GM12878 (cell line): Measurements from ENCODE around the gene PHLPP1. TPM values are rescaled to one million over a fixed set of nuclear protein-coding genes. Genes with fewer than 3 reads are reported as not detected.

ENCODE experiments used
- ATAC-seq: fragments of 200-7000 bp; cut with Tn5 transposase; 3 replicates; pipeline ENCODE4 v1.9.1; 2020; ENCODE audit warnings: mild to moderate bottlenecking, moderate library complexity
- BruUV-seq: library from RNA; stranded (reverse); fragments of 400-500 nt; replicated peaks from 2 replicates; lab custom pipeline; 2021; lab: Mats Ljungman, UMichigan
- CTCF ChIA-PET: fragments of 300-600 bp; sonication (Branson Sonifier 250); formaldehyde crosslinking; extraction: SDS; loops from one replicate; lab custom pipeline; 2021; ENCODE audit warnings: inconsistent platforms; lab: Yijun Ruan, JAX
- POLR2A ChIA-PET: fragments of 350-600 bp; formaldehyde crosslinking; extraction: SDS; loops from one replicate; lab custom pipeline; 2021; ENCODE audit warnings: inconsistent platforms; lab: Charles Lee
- RAD21 ChIA-PET: fragments of 300-600 bp; sonication (Branson Sonifier 250); formaldehyde crosslinking; loops from one replicate; lab custom pipeline; 2023; ENCODE audit warnings: antibody characterized with exemption; ENCODE audit not compliant: unreplicated experiment; lab: Charles Lee
- SMC1A ChIA-PET: fragments of 300-600 bp; sonication (Branson Sonifier 250); formaldehyde crosslinking; loops from one replicate; lab custom pipeline; 2023; ENCODE audit not compliant: unreplicated experiment, uncharacterized antibody; lab: Charles Lee
- DNase-seq: peaks from one replicate; pipeline ENCODE4 v3.0.0-alpha.2; 2011; ENCODE audit warnings: low read depth, low spot score
- FAIRE-seq: peaks from 3 replicates; lab custom pipeline; 2011; peaks lifted over from hg19 to GRCh38; lab: Jason Lieb, UNC
- H2AFZ ChIP-seq: 2 replicates; pipeline ENCODE4 v1.6.0; 2011; ENCODE audit warnings: low read depth, low read length, control low read depth; ENCODE audit not compliant: control insufficient read depth
- H3K27ac ChIP-seq: 2 replicates; pipeline ENCODE4 v1.5.1; 2011; ENCODE audit warnings: control low read depth; ENCODE audit not compliant: control insufficient read depth, insufficient read depth
- H3K27me3 ChIP-seq, 2 experiments: replicated peaks in 1 of 2; 2 replicates each; pipeline versions ENCODE4 v1.6.0 to v1.6.1; 2011; ENCODE audit warnings: low read length in 1 of 2; ENCODE audit not compliant: control insufficient read depth in 2 of 2, insufficient read depth in 2 of 2
- H3K36me3 ChIP-seq, 2 experiments: 2 replicates each; pipeline ENCODE4 v1.5.1; 2011; ENCODE audit warnings: low read length in 1 of 2; ENCODE audit not compliant: control insufficient read depth in 2 of 2, insufficient read depth in 2 of 2
- H3K4me1 ChIP-seq: 2 replicates; pipeline ENCODE4 v1.6.1; 2011; ENCODE audit warnings: mild to moderate bottlenecking, low read length, moderate library complexity, mixed read lengths; ENCODE audit not compliant: control insufficient read depth, insufficient read depth
- H3K4me2 ChIP-seq: 2 replicates; pipeline ENCODE4 v1.6.0; 2011; ENCODE audit warnings: control low read depth; ENCODE audit not compliant: control insufficient read depth, insufficient read depth
- H3K4me3 ChIP-seq: fragments of 200-600 bp; sonication (generic); 2 replicates; pipeline ENCODE4 v1.5.1; 2016
- H3K79me2 ChIP-seq: 2 replicates; pipeline ENCODE4 v1.6.0; 2011; ENCODE audit warnings: low read length; ENCODE audit not compliant: control insufficient read depth, insufficient read depth
- H3K9ac ChIP-seq: 2 replicates; pipeline ENCODE4 v1.8.0; 2011; ENCODE audit warnings: low read length, control low read depth, mixed read lengths; ENCODE audit not compliant: control insufficient read depth, insufficient read depth
- H3K9me3 ChIP-seq: replicated peaks from 3 replicates; pipeline ENCODE4 v1.5.1; 2011; ENCODE audit warnings: mild to moderate bottlenecking, low read length; ENCODE audit not compliant: control insufficient read depth, insufficient read depth
- H4K20me1 ChIP-seq: 2 replicates; pipeline ENCODE4 v1.6.0; 2011; ENCODE audit not compliant: control insufficient read depth, insufficient read depth
- CBFB ChIP-seq: IDR thresholded peaks from 2 replicates; pipeline ENCODE4 v1.6.1; 2016; ENCODE audit warnings: antibody characterized with exemption, low read depth
- CHD2 ChIP-seq: IDR thresholded peaks from 2 replicates; pipeline ENCODE4 v1.6.1; 2011; ENCODE audit warnings: low read depth, low read length, improper control_type of control experiment, borderline replicate concordance
- CREM ChIP-seq: IDR thresholded peaks from 2 replicates; pipeline ENCODE4 v1.6.1; 2014; ENCODE audit warnings: antibody characterized with exemption, low read depth
- FOXK2 ChIP-seq: fragments of 450-650 bp; IDR thresholded peaks from 2 replicates; pipeline ENCODE4 v1.6.1; 2017; ENCODE audit warnings: mild to moderate bottlenecking, moderate library complexity
- HDAC2 ChIP-seq: fragments of 200-600 bp; sonication (generic); IDR thresholded peaks from 2 replicates; pipeline ENCODE4 v1.6.1; 2017
- HDGF ChIP-seq: fragments of 450-650 bp; IDR thresholded peaks from 2 replicates; pipeline ENCODE4 v1.6.1; 2016; ENCODE audit warnings: antibody characterized with exemption
- IRF4 ChIP-seq: IDR thresholded peaks from 2 replicates; pipeline ENCODE4 v1.6.1; 2011; ENCODE audit warnings: low read depth, low read length
- MXI1 ChIP-seq: fragments of 150-350 bp; IDR thresholded peaks from 2 replicates; pipeline ENCODE4 v1.6.1; 2011; ENCODE audit warnings: low read depth, mild to moderate bottlenecking, inconsistent platforms, low read length, improper control_type of control experiment
- RAD21 ChIP-seq: IDR thresholded peaks from 2 replicates; pipeline ENCODE4 v1.6.1; 2011; ENCODE audit warnings: mild to moderate bottlenecking, low read depth, low read length, moderate library complexity; ENCODE audit not compliant: insufficient read depth
- RCOR1 ChIP-seq: conservative IDR thresholded peaks from 2 replicates; pipeline ENCODE4 v1.6.1; 2012; ENCODE audit warnings: low read depth, low read length, improper control_type of control experiment
- SREBF1 ChIP-seq: IDR thresholded peaks from 2 replicates; pipeline ENCODE4 v1.6.1; 2012; ENCODE audit warnings: mild to moderate bottlenecking, low read length
- YY1 ChIP-seq: IDR thresholded peaks from 2 replicates; pipeline ENCODE4 v1.6.1; 2011; ENCODE audit warnings: low read depth, mild to moderate bottlenecking, low read length
- WGBS: methylation state at CpG from one replicate; pipeline ENCODE4 v1.1.6; 2016; ENCODE audit warnings: low lambda C conversion rate; ENCODE audit not compliant: insufficient replicate concordance, insufficient coverage; ENCODE audit errors: missing lambda C conversion rate; 5-methylcytosine and 5-hydroxymethylcytosine counted together
- in situ Hi-C: fragments of 300-500 bp; cut with MboI; formaldehyde crosslinking; loops from 9 replicates; pipeline ENCODE4 v1.14.3; 2018; ENCODE audit warnings: mixed read lengths
- intact Hi-C: fragments of 100-400 bp; cut with micrococcal nuclease; formaldehyde crosslinking; loops from one replicate; pipeline ENCODE4 v1.14.2; 2022; ENCODE audit not compliant: unreplicated experiment
- polyA plus RNA-seq, 11 experiments: library from polyadenylated mRNA; depleted of rRNA in 4 of 11; unstranded in 6 of 11; stranded (reverse) in 5 of 11; fragments of >200 nt; fragmentation: Nextera tagmentation in 4 of 11; fragmentation: Illumina TruSeq in 1 of 11; extraction: Ambion mirVana in 4 of 11; extraction: Trizol in 1 of 11; gene quantifications; 1 replicate in 1 of 11; 2 replicates in 10 of 11; pipeline versions ENCODE4 v1.2.1 to v1.2.3, GENCODE V29; 2011 to 2016; ENCODE audit warnings: inconsistent platforms in 2 of 11, missing spikeins in 2 of 11, low read depth in 1 of 11
- total RNA-seq, 4 experiments: library from RNA; depleted of rRNA in 3 of 4; stranded (reverse); fragments of >200 nt in 3 of 4; fragmentation: Illumina TruSeq in 1 of 4; extraction: Trizol in 1 of 4; gene quantifications; 2 replicates each; pipeline versions ENCODE4 v1.2.1 to v1.2.3, GENCODE V29; 2013 to 2021
- TF ChIP-seq, protein P1 (sequence below): fragments of 450-650 bp; formaldehyde crosslinking; IDR thresholded peaks from 2 replicates; pipeline ENCODE4 v1.4.0; 2022; ENCODE audit warnings: mild to moderate bottlenecking, moderate library complexity
- TF ChIP-seq, protein P2 (sequence below): fragments of 450-650 bp; IDR thresholded peaks from 2 replicates; pipeline ENCODE4 v1.6.1; 2016; ENCODE audit warnings: mild to moderate bottlenecking, moderate library complexity, borderline replicate concordance

Gene PHLPP1
- total and polyA plus RNA-seq, 10 of the 15 experiments (the other 5 are each of a cell fraction or from before 2014, with no cell fraction given), result 0.42 to 7.0 (median 1.9) TPM

DNA sequence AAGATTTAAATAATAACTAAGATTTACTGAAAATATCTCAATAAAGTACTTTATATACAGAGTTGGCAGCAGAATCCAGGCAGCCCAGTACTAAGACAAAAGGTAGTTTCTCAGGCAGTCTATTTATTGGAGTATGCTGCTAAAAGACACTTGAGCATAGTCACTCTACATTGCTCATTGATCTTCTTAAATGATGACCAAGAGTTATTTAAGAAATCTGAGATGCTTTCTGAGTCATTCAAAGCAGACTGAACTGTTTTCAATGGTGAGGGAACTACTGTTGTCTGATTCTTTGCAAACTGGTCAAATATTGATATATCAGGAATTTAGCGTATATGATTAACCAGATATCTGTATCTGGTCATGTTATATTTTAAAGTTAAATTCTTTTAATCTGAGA, 133.6 kb downstream of the PHLPP1 start (continued):
- TF ChIP-seq, protein P1, sequence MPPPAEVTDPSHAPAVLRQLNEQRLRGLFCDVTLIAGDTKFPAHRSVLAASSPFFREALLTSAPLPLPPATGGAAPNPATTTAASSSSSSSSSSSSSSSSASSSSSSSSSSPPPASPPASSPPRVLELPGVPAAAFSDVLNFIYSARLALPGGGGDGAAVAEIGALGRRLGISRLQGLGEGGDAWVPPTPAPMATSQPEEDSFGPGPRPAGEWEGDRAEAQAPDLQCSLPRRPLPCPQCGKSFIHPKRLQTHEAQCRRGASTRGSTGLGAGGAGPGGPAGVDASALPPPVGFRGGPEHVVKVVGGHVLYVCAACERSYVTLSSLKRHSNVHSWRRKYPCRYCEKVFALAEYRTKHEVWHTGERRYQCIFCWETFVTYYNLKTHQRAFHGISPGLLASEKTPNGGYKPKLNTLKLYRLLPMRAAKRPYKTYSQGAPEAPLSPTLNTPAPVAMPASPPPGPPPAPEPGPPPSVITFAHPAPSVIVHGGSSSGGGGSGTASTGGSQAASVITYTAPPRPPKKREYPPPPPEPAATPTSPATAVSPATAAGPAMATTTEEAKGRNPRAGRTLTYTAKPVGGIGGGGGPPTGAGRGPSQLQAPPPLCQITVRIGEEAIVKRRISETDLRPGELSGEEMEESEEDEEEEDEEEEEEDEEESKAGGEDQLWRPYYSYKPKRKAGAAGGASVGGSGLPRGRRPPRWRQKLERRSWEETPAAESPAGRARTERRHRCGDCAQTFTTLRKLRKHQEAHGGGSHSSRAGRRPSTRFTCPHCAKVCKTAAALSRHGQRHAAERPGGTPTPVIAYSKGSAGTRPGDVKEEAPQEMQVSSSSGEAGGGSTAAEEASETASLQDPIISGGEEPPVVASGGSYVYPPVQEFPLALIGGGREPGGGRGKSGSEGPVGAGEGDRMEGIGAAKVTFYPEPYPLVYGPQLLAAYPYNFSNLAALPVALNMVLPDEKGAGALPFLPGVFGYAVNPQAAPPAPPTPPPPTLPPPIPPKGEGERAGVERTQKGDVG (CRISPR knock-in tag), result no peak
- TF ChIP-seq MXI1 (no peak), HDGF (no peak), YY1 (no peak), CHD2 (no peak), RCOR1 (no peak), HDAC2 (no peak), FOXK2 (no peak), IRF4 (no peak)

DNA sequence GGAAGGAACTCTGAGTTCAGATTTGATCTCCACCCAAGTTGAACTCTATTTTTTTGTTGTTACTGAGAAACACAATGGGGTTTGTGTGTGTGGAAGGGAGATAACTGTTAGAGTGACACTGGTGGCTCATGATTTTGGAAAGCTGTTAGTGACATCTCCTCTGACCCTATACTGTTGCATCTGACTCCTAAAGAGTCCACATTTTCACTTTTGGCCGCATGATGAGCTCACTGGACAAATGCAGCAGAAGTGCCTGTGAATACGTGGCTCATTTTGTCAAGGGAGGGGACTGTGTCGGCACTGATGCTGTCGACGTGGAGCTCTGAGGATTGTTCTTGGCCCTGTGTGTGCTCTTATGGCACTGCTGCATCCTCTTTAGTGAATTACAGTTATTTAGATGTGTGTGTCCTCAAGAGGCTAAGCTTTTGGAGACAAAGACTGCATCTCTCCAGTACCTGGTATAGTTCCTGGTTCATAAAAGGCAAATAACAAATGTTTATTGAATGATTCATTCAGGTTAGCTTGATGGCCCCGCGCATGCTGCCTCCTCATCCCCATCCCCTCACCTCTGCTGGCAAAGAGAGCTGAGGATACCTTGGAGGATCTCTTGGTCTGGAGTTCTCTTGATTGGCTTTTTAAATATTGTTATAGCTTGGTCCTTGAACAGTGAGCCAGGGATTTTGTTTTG, 135.4 kb downstream of the PHLPP1 start:
- no peak overlapping the region for H2AFZ ChIP-seq
- intact Hi-C loops, result loop anchor here (2.0 kb wide), 1 partner anchor 18 kb away; no protein-coding TSS in a partner anchor
- ChIA-PET CTCF (no interaction called here), RAD21 (no interaction called here), SMC1A (interaction anchor here (0.7 to 1.7 kb wide), 4 partner anchors 14 to 119 kb away, joined by 3 to 5 read pairs (median 4); no protein-coding TSS in a partner anchor), POLR2A (no interaction called here)
- no peaks in the 10 kb centered on the region for H4K20me1 ChIP-seq
- H3K4me1 ChIP-seq, result peaks cover under 1% of the 10 kb centered on the region; the same call in 1 of the 2 replicates
- no peak overlapping the region for H3K4me2 ChIP-seq
- H3K36me3 ChIP-seq, result no peaks in the 10 kb centered on the region
- H3K27ac ChIP-seq, result no peak overlapping the region
- WGBS, result 74% methylated on average over 7 of the region's 7 CpGs
- ATAC-seq (no peak), DNase-seq (no peak), FAIRE-seq (no peak)
- no peak overlapping the region for H3K4me3 ChIP-seq
- no peak overlapping the region for H3K9ac ChIP-seq
- no peaks in the 10 kb centered on the region for H3K27me3 ChIP-seq
- in situ Hi-C loops, result no loop called here
- H3K9me3 ChIP-seq, result no peaks in the 10 kb centered on the region
- no TSS peak for BruUV-seq
- no peaks in the 10 kb centered on the region for H3K79me2 ChIP-seq
- TF ChIP-seq RAD21 (no peak), SREBF1 (no peak), CBFB (no peak), CREM (no peak), FOXK2 (no peak)
- TF ChIP-seq, protein P2, sequence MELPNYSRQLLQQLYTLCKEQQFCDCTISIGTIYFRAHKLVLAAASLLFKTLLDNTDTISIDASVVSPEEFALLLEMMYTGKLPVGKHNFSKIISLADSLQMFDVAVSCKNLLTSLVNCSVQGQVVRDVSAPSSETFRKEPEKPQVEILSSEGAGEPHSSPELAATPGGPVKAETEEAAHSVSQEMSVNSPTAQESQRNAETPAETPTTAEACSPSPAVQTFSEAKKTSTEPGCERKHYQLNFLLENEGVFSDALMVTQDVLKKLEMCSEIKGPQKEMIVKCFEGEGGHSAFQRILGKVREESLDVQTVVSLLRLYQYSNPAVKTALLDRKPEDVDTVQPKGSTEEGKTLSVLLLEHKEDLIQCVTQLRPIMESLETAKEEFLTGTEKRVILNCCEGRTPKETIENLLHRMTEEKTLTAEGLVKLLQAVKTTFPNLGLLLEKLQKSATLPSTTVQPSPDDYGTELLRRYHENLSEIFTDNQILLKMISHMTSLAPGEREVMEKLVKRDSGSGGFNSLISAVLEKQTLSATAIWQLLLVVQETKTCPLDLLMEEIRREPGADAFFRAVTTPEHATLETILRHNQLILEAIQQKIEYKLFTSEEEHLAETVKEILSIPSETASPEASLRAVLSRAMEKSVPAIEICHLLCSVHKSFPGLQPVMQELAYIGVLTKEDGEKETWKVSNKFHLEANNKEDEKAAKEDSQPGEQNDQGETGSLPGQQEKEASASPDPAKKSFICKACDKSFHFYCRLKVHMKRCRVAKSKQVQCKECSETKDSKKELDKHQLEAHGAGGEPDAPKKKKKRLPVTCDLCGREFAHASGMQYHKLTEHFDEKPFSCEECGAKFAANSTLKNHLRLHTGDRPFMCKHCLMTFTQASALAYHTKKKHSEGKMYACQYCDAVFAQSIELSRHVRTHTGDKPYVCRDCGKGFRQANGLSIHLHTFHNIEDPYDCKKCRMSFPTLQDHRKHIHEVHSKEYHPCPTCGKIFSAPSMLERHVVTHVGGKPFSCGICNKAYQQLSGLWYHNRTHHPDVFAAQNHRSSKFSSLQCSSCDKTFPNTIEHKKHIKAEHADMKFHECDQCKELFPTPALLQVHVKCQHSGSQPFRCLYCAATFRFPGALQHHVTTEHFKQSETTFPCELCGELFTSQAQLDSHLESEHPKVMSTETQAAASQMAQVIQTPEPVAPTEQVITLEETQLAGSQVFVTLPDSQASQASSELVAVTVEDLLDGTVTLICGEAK, result no peak
